OCI-LY7 (cell line): ENCODE measurements around the gene KRTCAP2.

Experiments
- EZH2phosphoT487 ChIP-seq: fragments of 200-600 bp; sonication (generic); IDR thresholded peaks from 2 replicates; pipeline ENCODE4 v1.6.1; 2018; ENCODE audit warnings: low read depth, borderline replicate concordance, mild to moderate bottlenecking, mixed run types, antibody characterized with exemption, low read length, moderate library complexity, mixed read lengths
- TF ChIP-seq, protein P1 (sequence below): fragments of 200-600 bp; sonication (generic); conservative IDR thresholded peaks from 2 replicates; pipeline ENCODE4 v1.5.1; 2014; ENCODE audit warnings: mild to moderate bottlenecking, antibody characterized with exemption, low read length, moderate library complexity, mixed read lengths

DNA sequence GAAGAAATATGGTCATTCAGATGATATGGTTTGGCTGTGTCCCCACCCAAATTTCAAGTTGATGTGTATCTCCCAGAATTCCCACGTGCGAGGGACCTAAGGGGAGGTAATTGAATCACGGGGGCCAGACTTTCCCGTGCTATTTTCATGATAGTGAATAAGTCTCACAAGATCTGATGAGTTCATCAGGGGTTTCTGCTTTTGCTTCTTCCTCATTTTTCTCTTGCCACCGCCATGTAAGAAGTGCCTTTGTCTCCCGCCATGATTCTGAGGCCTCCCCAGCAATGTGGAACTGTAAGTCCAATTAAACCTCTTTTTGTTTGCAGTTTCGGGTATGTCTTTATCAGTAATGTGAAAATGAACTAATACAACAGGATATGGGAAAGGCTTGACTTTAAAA is 31.4 kb downstream of the KRTCAP2 start:
- TF ChIP-seq, protein P1, sequence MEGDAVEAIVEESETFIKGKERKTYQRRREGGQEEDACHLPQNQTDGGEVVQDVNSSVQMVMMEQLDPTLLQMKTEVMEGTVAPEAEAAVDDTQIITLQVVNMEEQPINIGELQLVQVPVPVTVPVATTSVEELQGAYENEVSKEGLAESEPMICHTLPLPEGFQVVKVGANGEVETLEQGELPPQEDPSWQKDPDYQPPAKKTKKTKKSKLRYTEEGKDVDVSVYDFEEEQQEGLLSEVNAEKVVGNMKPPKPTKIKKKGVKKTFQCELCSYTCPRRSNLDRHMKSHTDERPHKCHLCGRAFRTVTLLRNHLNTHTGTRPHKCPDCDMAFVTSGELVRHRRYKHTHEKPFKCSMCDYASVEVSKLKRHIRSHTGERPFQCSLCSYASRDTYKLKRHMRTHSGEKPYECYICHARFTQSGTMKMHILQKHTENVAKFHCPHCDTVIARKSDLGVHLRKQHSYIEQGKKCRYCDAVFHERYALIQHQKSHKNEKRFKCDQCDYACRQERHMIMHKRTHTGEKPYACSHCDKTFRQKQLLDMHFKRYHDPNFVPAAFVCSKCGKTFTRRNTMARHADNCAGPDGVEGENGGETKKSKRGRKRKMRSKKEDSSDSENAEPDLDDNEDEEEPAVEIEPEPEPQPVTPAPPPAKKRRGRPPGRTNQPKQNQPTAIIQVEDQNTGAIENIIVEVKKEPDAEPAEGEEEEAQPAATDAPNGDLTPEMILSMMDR, result no peak
- TF ChIP-seq EZH2phosphoT487, result no peak
